C4-2B (cell line): Measurements from ENCODE around the gene OR6N1.

Source experiments
- ZFX ChIP-seq: fragments of 450-650 bp; IDR thresholded peaks from 2 replicates; pipeline ENCODE4 v1.6.1; 2017
- TF ChIP-seq, protein P1 (sequence below): fragments of 450-650 bp; conservative IDR thresholded peaks from 2 replicates; pipeline ENCODE4 v1.5.1; 2017; ENCODE audit warnings: mild to moderate bottlenecking

- TF ChIP-seq, protein P1, sequence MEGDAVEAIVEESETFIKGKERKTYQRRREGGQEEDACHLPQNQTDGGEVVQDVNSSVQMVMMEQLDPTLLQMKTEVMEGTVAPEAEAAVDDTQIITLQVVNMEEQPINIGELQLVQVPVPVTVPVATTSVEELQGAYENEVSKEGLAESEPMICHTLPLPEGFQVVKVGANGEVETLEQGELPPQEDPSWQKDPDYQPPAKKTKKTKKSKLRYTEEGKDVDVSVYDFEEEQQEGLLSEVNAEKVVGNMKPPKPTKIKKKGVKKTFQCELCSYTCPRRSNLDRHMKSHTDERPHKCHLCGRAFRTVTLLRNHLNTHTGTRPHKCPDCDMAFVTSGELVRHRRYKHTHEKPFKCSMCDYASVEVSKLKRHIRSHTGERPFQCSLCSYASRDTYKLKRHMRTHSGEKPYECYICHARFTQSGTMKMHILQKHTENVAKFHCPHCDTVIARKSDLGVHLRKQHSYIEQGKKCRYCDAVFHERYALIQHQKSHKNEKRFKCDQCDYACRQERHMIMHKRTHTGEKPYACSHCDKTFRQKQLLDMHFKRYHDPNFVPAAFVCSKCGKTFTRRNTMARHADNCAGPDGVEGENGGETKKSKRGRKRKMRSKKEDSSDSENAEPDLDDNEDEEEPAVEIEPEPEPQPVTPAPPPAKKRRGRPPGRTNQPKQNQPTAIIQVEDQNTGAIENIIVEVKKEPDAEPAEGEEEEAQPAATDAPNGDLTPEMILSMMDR = no peak
- no peak for TF ChIP-seq ZFX
Measured at GRCh38 chr1:158821723-158822122, 49.7 kb upstream of the OR6N1 start.
